NB4 (cell line): ENCODE measurements around the gene LEFTY1.

Source experiments
- DNase-seq: peaks from one replicate; pipeline ENCODE4 v3.0.0; 2010; ENCODE audit warnings: low read depth
- H3K4me3 ChIP-seq: one replicate; pipeline ENCODE4 v1.5.1; 2011; ENCODE audit warnings: mild to moderate bottlenecking, low read depth, low read length, moderate library complexity
- CTCF ChIP-seq: IDR thresholded peaks from one replicate; pipeline ENCODE4 v1.5.1; 2012; ENCODE audit warnings: low read depth, low read length
- MAX ChIP-seq: IDR thresholded peaks from 2 replicates; pipeline ENCODE4 v1.6.1; 2011; ENCODE audit warnings: low read depth, low read length
- MYC ChIP-seq: IDR thresholded peaks from 2 replicates; pipeline ENCODE4 v1.6.1; 2011; ENCODE audit warnings: low read depth, low read length
- POLR2A ChIP-seq: IDR thresholded peaks from 2 replicates; pipeline ENCODE4 v1.6.1; 2011; ENCODE audit warnings: mild to moderate bottlenecking; ENCODE audit not compliant: insufficient read length; ENCODE audit errors: extremely low read depth

The LEFTY1 gene

GRCh38 chr1:225859151-225859550, 29.8 kb downstream of the LEFTY1 start:
- no peak for TF ChIP-seq MAX
- no peak for TF ChIP-seq MYC
- no peak for TF ChIP-seq POLR2A
- TF ChIP-seq CTCF: no peak
- no peak overlapping the region for H3K4me3 ChIP-seq

GRCh38 chr1:225857256-225857655, 31.7 kb downstream of the LEFTY1 start:
- no peak overlapping the region for H3K4me3 ChIP-seq
- no peak for DNase-seq
- TF ChIP-seq CTCF (no peak), MAX (no peak), POLR2A (no peak), MYC (no peak)

More at GRCh38 chr1:225859151-225859550, 29.8 kb downstream of the LEFTY1 start:
- no peak for DNase-seq

GRCh38 chr1:225855503-225856300, 33.2 kb downstream of the LEFTY1 start:
- TF ChIP-seq CTCF (no peak), MYC (no peak), POLR2A (no peak), MAX (no peak)
- no peak overlapping the region for H3K4me3 ChIP-seq
- no peak for DNase-seq

- DNase-seq: no peak
- no peak overlapping the region for H3K4me3 ChIP-seq
- TF ChIP-seq MAX: no peak
Observed at GRCh38 chr1:225853441-225853840, 35.5 kb downstream of the LEFTY1 start.

GRCh38 chr1:225852413-225853124, 36.4 kb downstream of the LEFTY1 start:
- TF ChIP-seq MAX: no peak
- no peak for TF ChIP-seq CTCF
- TF ChIP-seq MYC: no peak
- no peak for TF ChIP-seq POLR2A
- H3K4me3 ChIP-seq: no peak overlapping the region
- DNase-seq: no peak

- TF ChIP-seq MYC (peak; percentile 64), MAX (peak; percentile 81), POLR2A (no peak), CTCF (no peak)
- DNase-seq: peak; percentile 69
- H3K4me3 ChIP-seq: no peak overlapping the region
Observed at GRCh38 chr1:225851805-225852204, 37.1 kb downstream of the LEFTY1 start.
